Measurements from ENCODE around the gene VGLL4.
A peak's percentile ranks its signal among the peaks of the same experiment; 100 is the strongest.
"Not testable (repeated sequence)": the region's sequence is repeated elsewhere in the genome, so short reads cannot be mapped to it uniquely, and the experiment has no call there.

VGLL4 gene

GRCh38 chr3:11643605-11644087 is at the start of gene VGLL4:
TSS of gene VGLL4 (minus strand) at chr3:11643915. CDS start at chr3:11643518, 397 bp downstream.
- peak; percentile 81 to 91 for DNase-seq

DNA sequence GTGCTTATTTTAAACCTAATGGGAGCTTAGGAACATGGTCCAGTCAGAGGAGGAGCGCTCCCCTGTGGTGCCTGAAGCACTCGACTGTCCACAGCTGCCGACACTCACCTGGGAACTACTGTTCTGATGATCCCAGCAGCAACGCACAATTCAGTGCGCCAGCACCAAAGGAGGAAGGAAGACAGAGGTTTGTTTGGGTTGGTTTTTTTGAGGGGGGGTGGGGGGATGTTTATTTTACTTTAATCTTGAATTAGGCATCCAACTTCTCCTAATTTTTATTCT is 48.8 kb upstream of the VGLL4 start:
- DNase-seq = no peak

DNA sequence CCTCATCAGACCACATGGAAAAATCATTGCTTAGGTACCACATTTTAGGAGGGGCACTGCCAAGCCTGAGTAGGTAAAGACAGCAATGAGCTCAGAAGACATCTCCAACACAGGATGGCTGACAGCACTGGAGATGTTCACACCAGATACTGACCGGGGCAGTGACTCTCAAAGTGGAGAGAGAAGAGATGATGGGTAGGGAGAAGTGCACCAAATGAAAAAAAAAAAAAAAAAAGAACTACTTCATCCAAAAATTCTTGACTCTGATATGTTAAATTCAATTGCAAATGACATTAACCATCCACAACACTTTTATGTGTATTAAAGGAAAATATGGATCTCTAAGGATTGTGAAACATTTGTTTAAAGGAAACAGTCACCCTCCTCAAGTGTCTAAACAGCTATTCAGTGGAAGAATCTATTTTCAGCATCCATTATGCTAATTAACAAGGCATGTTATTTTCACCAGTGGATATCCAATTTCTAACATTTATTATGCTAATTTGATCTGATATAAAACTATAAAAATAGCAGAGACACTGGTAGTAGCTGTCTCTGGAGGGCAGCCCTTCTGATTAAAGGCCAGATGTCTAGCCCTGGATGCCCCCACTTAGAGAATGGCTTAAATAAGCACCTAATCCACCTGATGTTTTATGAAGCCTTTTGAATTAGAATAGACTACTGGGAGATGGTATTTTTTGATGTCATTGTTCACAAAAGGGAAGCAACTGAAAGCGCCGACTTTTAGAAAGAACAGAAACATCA is 48.2 kb upstream of the VGLL4 start:
- peak; percentile 42 to 60 for DNase-seq

- peak in 1 of 2 experiments; percentile 11 for DNase-seq
Observed at GRCh38 chr3:11690863-11691766, 47.4 kb upstream of the VGLL4 start.

- no peak for DNase-seq
Observed at GRCh38 chr3:11689749-11690148, 46.0 kb upstream of the VGLL4 start.

GRCh38 chr3:11684980-11685379 is 41.3 kb upstream of the VGLL4 start:
- not testable (repeated sequence) for DNase-seq

GRCh38 chr3:11680509-11680908 is 36.8 kb upstream of the VGLL4 start:
- no peak for DNase-seq

GRCh38 chr3:11679964-11680363 is 36.2 kb upstream of the VGLL4 start:
- DNase-seq = no peak

DNA sequence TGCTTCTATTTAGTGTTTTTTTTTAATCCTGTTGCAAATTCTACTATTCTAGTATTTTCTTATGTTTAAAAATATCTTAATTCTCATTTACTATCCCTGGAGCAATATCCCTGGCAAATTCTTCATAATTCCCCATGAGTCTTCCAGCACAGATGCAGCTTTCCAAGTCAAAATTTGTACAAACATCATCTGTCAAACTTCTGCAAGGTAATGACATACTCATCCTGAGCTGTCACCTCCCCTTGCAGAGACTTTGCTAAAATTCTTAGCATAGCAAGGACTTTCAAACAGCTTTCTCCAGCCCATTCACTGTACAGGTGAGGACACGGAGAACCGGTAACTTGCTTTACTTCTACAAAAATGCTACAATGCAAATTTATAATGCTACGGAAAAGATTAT is 28.6 kb upstream of the VGLL4 start:
- DNase-seq = no peak

- DNase-seq = no peak
Observed at GRCh38 chr3:11671648-11672100, 28.0 kb upstream of the VGLL4 start.

DNA sequence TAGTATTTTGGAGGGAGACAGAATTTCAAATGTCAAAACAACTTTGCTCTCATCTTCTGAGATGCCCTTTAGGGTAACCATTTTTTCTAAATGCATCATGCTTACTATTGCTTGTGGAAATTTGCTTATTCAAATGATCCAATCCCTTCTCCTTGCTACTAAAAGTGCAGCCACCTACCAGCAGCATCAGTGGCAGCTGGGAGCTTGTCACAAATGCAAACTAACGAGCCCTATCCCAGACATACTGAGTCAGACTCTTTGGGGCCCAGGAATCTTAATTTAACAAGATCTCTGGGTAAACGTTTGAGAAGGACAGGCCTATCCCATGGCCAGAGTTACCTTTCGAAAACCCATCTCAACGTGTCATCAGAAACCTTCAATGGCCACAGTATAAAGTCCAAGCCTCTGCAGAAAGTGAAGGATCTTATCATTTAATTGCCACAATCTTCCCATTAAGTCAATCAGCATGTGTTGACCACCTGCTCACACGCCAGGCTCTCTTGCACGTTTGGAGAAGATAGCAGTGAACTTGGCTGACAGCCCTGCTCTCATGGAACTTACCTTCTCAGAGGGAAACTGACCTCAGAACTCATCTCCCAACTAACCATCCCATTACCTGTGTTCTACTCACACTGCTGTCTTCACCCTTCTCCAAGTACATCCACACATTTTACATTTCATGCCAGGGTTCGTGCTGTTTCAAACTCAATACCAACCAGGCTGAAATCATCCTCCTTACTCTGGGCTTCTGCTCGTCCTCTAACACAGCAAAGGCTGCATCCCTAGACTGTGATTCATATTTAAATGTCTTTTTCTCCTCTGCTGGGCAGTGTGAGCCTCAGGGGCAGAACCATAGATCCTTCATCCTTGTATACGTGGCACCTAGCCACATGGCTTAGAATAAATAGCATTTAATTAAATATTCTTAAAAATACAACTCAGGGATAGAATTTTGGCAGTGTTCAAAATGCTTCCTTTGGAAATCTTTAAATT is 24.8 kb upstream of the VGLL4 start:
- DNase-seq = peak in 1 of 2 experiments; percentile 28

- no peak for DNase-seq
Observed at GRCh38 chr3:11665331-11665730, 21.6 kb upstream of the VGLL4 start.

DNA sequence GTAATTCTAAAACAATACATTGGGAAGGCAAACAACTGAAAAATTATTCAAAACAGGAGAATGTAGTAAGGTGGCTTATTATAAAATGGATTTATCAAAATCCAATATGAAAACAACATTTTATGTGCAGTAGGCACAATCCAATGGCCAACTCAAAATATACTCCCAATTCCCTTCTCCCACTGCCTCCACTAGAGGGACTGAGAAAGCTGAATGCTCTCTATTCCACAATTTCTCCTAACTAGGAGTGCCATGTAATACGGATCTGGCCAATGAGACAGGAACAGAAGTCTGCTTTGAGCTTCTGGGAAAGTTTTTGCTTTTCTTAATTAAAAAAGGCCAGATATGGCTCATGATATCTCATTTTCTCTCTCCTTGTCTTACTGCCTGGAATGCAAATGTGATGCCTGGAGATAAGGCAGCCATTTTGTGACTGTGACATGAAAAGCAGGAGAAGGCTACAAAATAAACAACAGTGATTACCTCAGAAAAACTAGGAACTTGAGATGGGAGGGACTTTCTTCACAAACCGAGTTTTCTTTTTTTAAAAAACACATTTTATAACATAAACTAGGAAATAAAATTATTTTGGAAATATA is 18.8 kb upstream of the VGLL4 start:
- DNase-seq = peak in 1 of 2 experiments; percentile 22

- DNase-seq = peak in 1 of 2 experiments; percentile 13
Observed at GRCh38 chr3:11661827-11662226, 18.1 kb upstream of the VGLL4 start.

DNA sequence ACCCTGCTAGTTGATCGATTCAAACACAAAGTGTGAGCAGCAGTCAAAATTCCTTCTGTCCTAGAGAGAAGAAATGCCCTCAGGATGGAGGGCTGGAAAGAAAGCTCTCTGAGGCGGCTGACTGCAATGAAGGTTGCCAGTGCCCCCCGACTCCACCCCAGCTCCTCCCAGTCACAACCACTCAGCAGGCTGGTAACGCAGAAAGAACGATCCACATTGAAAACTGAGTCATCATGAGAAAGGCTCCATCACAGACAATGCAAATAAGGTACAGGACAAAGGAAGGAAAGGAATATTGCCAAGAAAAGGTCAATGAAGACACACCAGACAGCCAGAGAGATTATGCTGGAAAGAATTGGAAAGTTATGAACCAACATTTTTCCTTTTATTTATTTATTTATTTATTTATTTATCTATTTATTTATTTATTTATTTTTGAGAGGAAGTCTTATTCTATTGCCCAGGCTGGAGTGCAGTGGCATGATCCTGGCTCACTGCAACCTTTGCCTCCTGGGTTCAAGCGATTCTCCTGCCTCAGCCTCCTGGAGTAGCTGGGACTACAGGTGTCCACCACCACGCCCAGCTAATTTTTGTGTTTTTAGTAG is 17.4 kb upstream of the VGLL4 start:
- DNase-seq = no peak

- DNase-seq = no peak
Observed at GRCh38 chr3:11660242-11660641, 16.5 kb upstream of the VGLL4 start.

DNA sequence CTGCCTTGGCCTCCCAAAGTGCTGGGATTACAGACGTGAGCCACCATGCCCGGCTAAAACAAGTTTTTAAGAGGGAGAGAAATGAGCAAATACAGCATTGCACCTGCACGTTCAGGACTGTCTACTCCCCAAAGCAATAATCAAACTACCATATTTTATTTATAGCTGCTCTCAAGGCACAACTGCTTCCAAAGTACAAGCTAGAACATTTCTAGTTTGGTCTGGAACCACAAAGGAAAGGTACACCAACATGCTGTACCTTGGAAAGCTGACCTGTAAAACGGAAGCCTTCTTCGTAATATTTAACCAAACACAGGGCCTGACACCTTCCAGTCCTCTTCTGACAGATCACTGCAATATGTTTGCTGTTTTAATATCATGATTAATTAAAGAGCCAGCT is 14.5 kb upstream of the VGLL4 start:
- no peak for DNase-seq

GRCh38 chr3:11655196-11655928 is 11.6 kb upstream of the VGLL4 start:
- peak; percentile 54 to 83 for DNase-seq

GRCh38 chr3:11654166-11654565 is 10.5 kb upstream of the VGLL4 start:
- DNase-seq = no peak

GRCh38 chr3:11653298-11654055 is 9.8 kb upstream of the VGLL4 start:
- no peak for DNase-seq

Data from NCI-H524 (cell line).